ENCODE measurements around the gene LIN28B. TPM values are rescaled to one million over a fixed set of nuclear protein-coding genes. Genes with fewer than 3 reads are reported as not detected.

LIN28B gene
- polyA plus RNA-seq, 2 of the 4 experiments (the other 2 are of a cell fraction) = 3.6 to 7.2 TPM

- ATAC-seq (no peak), FAIRE-seq (no peak), DNase-seq (ENCODE audit: low read depth in 1 of 2, low spot score in 1 of 2) (no peak)
- 95% methylated on average over 4 of the region's 4 CpGs for WGBS (ENCODE audit: missing lambda C conversion rate)
- Histone ChIP-seq H3K9me3 (no peaks in the 10 kb centered on the region), H3K27ac (no peak overlapping the region), H3K4me2 (no peak overlapping the region), H3K4me1 (no peaks in the 10 kb centered on the region), H3K4me3 (no peak overlapping the region)
- POLR2A ChIA-PET = no interaction called here
- TF ChIP-seq CEBPB (IDR thresholded peaks at IDR 0.05) (no peak), BCL3 (IDR thresholded peaks at IDR 0.05) (no peak), CHD4 (IDR thresholded peaks at IDR 0.05; ENCODE audit: borderline replicate concordance) (no peak), RCOR1 (IDR thresholded peaks at IDR 0.05; ENCODE audit: low read depth, low read length) (no peak), CTCF (IDR thresholded peaks at IDR 0.05) (no peak), MAX (IDR thresholded peaks at IDR 0.05) (no peak), ZNF302 (CRISPR knock-in tag; IDR thresholded peaks at IDR 0.05) (no peak), CHD2 (IDR thresholded peaks at IDR 0.05; ENCODE audit: low read length, partially characterized antibody) (no peak), NFE2L2 (conservative IDR thresholded peaks at IDR 0.05; ENCODE audit: low read length) (no peak), FOXS1 (CRISPR knock-in tag; IDR thresholded peaks at IDR 0.05) (no peak), KDM1A (IDR thresholded peaks at IDR 0.05; ENCODE audit: low read depth) (no peak), MAZ (IDR thresholded peaks at IDR 0.05; ENCODE audit: borderline replicate concordance, low read depth, low read length) (no peak), ZC3H11A (IDR thresholded peaks at IDR 0.05) (no peak), E2F6 (IDR thresholded peaks at IDR 0.05; ENCODE audit: borderline replicate concordance, low read depth) (no peak)
- CTCF ChIA-PET = no interaction called here
Measured at GRCh38 chr6:105028898-105029297, 72.0 kb downstream of the LIN28B start.

DNA sequence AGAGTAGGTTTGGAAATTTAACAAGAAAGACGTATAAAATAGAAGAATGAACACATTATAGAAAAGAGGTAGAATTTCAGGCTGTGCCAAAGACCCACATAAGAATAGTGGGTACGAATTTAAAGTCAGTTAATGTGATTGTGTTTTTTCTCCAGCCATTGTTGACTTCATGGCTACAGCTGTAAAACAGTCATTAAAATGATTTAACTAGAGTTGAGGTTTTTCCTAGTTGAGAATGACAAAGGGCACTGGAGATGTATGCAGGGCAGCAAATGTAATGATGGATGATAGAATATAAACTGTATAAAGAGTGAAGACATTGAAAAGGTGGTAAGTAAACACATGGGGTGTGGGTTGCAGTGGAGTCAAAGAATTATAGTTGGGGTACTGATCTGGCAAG, 72.7 kb downstream of the LIN28B start:
- no peak for DNase-seq (ENCODE audit: low read depth in 1 of 2, low spot score in 1 of 2)
- no peak overlapping the region for H3K4me2 ChIP-seq
- no peak for ATAC-seq
- FAIRE-seq = no peak
- H3K4me3 ChIP-seq = no peak overlapping the region
- no peaks in the 10 kb centered on the region for H3K9me3 ChIP-seq
- CTCF ChIA-PET = no interaction called here
- H3K4me1 ChIP-seq = peaks cover 4% of the 10 kb centered on the region; the same call in 1 of the 3 replicates
- WGBS (ENCODE audit: missing lambda C conversion rate) = 93% methylated on average over 2 of the region's 2 CpGs
- TF ChIP-seq EHF (CRISPR knock-in tag; IDR thresholded peaks at IDR 0.05) = no peak
- TF ChIP-seq NPAS2 (CRISPR knock-in tag; IDR thresholded peaks at IDR 0.05; ENCODE audit: borderline replicate concordance) = no peak
- no peak for TF ChIP-seq MAX (IDR thresholded peaks at IDR 0.05)
- no peak for TF ChIP-seq MAZ (IDR thresholded peaks at IDR 0.05; ENCODE audit: borderline replicate concordance, low read depth, low read length)
- no peak for TF ChIP-seq FOSL2 (IDR thresholded peaks at IDR 0.05)
- TF ChIP-seq FOSL2 (CRISPR knock-in tag; IDR thresholded peaks at IDR 0.05) = no peak
- TF ChIP-seq ESRRA (IDR thresholded peaks at IDR 0.05; ENCODE audit: borderline replicate concordance, low read length) = no peak
- TF ChIP-seq E2F6 (IDR thresholded peaks at IDR 0.05; ENCODE audit: borderline replicate concordance, low read depth) = no peak
- TF ChIP-seq HOXA7 (CRISPR knock-in tag; IDR thresholded peaks at IDR 0.05) = no peak
- no peak for TF ChIP-seq ZSCAN20 (CRISPR knock-in tag; IDR thresholded peaks at IDR 0.05)
- no peak for TF ChIP-seq ZC3H11A (IDR thresholded peaks at IDR 0.05)
- TF ChIP-seq JUNB (IDR thresholded peaks at IDR 0.05) = no peak
- no peak for TF ChIP-seq CHD2 (IDR thresholded peaks at IDR 0.05; ENCODE audit: low read length, partially characterized antibody)
- no peak overlapping the region for H3K27ac ChIP-seq
- POLR2A ChIA-PET = no interaction called here
